ENCODE data around the gene CACNA1B. TPM values are rescaled to one million over a fixed set of nuclear protein-coding genes. Genes with fewer than 3 reads are reported as not detected.
"Not testable (repeated sequence)": the region's sequence is repeated elsewhere in the genome, so short reads cannot be mapped to it uniquely, and the experiment has no call there.

Gene CACNA1B
- polyA plus RNA-seq (2013, experiment 1 of 2): 0.86 TPM
- 0.84 TPM for polyA plus RNA-seq (2013, experiment 2 of 2)

DNA sequence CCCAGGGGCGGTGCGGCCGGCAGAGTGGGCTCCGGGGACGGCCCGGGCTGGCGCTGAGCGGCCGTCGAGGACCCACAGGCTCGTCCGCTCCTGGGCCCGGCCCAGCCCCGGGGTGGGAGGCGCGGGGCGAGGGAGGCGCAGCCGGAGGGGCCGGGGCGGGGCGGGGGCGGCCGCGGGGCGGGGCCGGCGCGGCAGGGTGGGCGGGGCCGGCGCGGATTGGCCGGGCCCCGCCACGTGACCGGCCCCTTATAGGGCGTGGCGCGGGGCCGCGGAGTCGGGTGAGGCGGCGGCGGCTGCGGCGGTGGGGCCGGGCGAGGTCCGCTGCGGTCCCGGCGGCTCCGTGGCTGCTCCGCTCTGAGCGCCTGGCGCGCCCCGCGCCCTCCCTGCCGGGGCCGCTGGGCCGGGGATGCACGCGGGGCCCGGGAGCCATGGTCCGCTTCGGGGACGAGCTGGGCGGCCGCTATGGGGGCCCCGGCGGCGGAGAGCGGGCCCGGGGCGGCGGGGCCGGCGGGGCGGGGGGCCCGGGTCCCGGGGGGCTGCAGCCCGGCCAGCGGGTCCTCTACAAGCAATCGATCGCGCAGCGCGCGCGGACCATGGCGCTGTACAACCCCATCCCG lies at the start of gene CACNA1B:
CACNA1B (plus strand) TSS at position 277 of the 617 bp plus-strand sequence; CDS start at position 429, 152 bp downstream.
- not testable (repeated sequence) for H3K18ac ChIP-seq (ENCODE audit: low read length); H2BK120ac ChIP-seq (ENCODE audit: low read depth, low read length); H2BK5ac ChIP-seq (ENCODE audit: low read length); H3K27ac ChIP-seq (ENCODE audit: low read depth, low read length); H3K4me3 ChIP-seq (ENCODE audit: low read length); H3K79me2 ChIP-seq (ENCODE audit: control insufficient read depth, insufficient read depth, low read length); H3K4me1 ChIP-seq (ENCODE audit: control insufficient read depth, low read depth, low read length); H2AK5ac ChIP-seq (ENCODE audit: low read length); H3K23ac ChIP-seq (ENCODE audit: low read length); H3K4ac ChIP-seq (ENCODE audit: low read depth, low read length); H3K9ac ChIP-seq (ENCODE audit: low read length); H4K5ac ChIP-seq (ENCODE audit: low read length); H3K27me3 ChIP-seq (ENCODE audit: insufficient read depth, low read length, poor library complexity); H4K8ac ChIP-seq (ENCODE audit: low read depth, low read length); H2BK15ac ChIP-seq (replicated peaks; ENCODE audit: low read depth); H3K36me3 ChIP-seq (ENCODE audit: control insufficient read depth, insufficient read depth, low read length); H3K79me1 ChIP-seq (ENCODE audit: low read length)
- peak within 1 kb of the TSS; percentile 78 for H3K4me2 ChIP-seq (ENCODE audit: low read length)
- DNase-seq: peak; percentile 36
- peak within 1 kb of the TSS; percentile 7 for H3K56ac ChIP-seq (ENCODE audit: low read length)
- WGBS (ENCODE audit: extremely low coverage, insufficient coverage, low lambda C conversion rate): no CpG with 5 or more reads among the region's 95 CpGs

DNA sequence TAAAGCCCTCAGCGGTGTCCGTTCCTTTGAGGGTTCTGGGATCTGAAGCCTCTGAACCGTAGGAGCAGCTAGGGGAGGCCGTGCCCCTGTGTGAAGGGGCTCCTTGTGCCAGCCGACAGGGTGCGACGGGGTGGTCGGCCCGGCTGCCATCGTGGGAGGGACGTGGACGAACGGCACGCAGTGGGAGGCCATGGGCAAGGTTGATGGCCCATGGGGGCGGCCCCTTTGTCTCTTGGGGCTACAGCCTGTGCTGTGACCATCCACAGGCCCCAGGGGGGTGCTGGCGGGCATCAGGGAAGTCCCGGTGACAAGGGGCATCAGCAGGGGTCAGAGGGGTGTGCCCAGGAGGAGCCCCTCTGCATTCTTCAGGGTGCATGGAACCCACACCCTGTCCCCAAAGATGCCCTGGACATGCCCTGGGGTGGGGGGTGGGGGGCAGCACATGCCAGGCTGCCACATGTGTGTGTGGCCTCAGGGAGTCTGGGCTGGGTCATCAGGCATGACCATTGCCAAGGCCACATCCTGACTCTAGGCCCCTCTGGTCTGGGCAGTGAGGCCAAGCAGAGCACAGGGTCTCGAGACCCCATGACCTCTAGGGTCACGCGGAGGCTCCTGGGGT lies 49.6 kb upstream of the CACNA1B start:
- DNase-seq: no peak

DNA sequence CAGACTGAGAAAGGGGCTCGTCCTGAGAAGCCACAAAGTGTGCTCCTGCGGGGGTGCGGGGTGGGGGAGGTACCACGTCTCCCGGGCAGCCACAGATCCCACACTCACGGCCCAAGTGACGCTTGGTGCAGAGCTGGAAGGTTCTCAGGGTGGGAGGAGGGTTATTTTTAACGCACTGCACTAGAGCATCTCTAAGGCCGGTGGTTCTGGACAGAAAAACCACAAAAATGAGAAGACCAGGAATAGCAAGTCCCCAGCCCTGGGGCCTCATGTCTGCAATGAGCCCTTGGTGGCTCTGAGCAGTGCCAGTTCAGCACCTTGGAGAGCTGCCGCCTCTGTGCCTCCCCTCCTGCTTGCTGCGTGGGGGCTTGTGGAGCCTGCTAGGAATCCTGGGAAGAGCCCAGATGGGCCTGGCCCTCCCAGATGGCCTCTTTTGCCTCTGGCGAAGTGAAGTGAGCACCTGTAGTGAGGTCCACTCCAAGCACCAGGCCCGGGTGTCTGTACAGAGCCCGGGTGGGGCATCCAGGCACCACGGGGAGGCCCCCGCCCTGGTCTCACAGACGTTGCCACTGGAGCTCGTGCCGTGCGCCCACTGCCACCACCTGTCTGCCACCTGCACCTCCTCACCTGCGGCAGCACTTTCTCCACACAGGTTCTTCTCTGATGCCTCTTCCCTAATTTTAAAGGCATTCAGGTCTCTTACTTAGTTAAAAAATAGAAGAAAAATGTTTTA lies 48.9 kb upstream of the CACNA1B start:
- no peak overlapping the region for H4K5ac ChIP-seq (ENCODE audit: low read length)
- H2BK15ac ChIP-seq (replicated peaks; ENCODE audit: low read depth): no peak overlapping the region
- H3K79me1 ChIP-seq (ENCODE audit: low read length): peaks cover 6% of the 10 kb centered on the region
- no peak overlapping the region for H2AK5ac ChIP-seq (ENCODE audit: low read length)
- H3K4me2 ChIP-seq (ENCODE audit: low read length): no peak overlapping the region
- no peak overlapping the region for H3K18ac ChIP-seq (ENCODE audit: low read length)
- H3K4me1 ChIP-seq (ENCODE audit: control insufficient read depth, low read depth, low read length): no peaks in the 10 kb centered on the region
- no peak overlapping the region for H3K23ac ChIP-seq (ENCODE audit: low read length)
- no peak overlapping the region for H3K27ac ChIP-seq (ENCODE audit: low read depth, low read length)
- H3K27me3 ChIP-seq (ENCODE audit: insufficient read depth, low read length, poor library complexity): no peaks in the 10 kb centered on the region
- no peak overlapping the region for H2BK120ac ChIP-seq (ENCODE audit: low read depth, low read length)
- peak; percentile 65 for DNase-seq
- no CpG with 5 or more reads among the region's 21 CpGs for WGBS (ENCODE audit: extremely low coverage, insufficient coverage, low lambda C conversion rate)
- H3K56ac ChIP-seq (ENCODE audit: low read length): no peak overlapping the region
- H2BK5ac ChIP-seq (ENCODE audit: low read length): no peak overlapping the region
- no peaks in the 10 kb centered on the region for H3K79me2 ChIP-seq (ENCODE audit: control insufficient read depth, insufficient read depth, low read length)
- no peak overlapping the region for H3K9ac ChIP-seq (ENCODE audit: low read length)
- H3K36me3 ChIP-seq (ENCODE audit: control insufficient read depth, insufficient read depth, low read length): no peaks in the 10 kb centered on the region
- no peak overlapping the region for H3K4me3 ChIP-seq (ENCODE audit: low read length)
- no peak overlapping the region for H3K4ac ChIP-seq (ENCODE audit: low read depth, low read length)
- H4K8ac ChIP-seq (ENCODE audit: low read depth, low read length): no peak overlapping the region

More for the DNA sequence above, 49.6 kb upstream of the CACNA1B start:
- Histone ChIP-seq H3K4me2 (ENCODE audit: low read length) (no peak overlapping the region), H3K27ac (ENCODE audit: low read depth, low read length) (no peak overlapping the region), H3K4me3 (ENCODE audit: low read length) (no peak overlapping the region), H3K79me2 (ENCODE audit: control insufficient read depth, insufficient read depth, low read length) (no peaks in the 10 kb centered on the region), H3K79me1 (ENCODE audit: low read length) (peaks cover 6% of the 10 kb centered on the region), H3K27me3 (ENCODE audit: insufficient read depth, low read length, poor library complexity) (no peaks in the 10 kb centered on the region), H4K5ac (ENCODE audit: low read length) (no peak overlapping the region), H2BK5ac (ENCODE audit: low read length) (no peak overlapping the region), H3K9ac (ENCODE audit: low read length) (no peak overlapping the region), H3K18ac (ENCODE audit: low read length) (no peak overlapping the region), H3K56ac (ENCODE audit: low read length) (no peak overlapping the region), H2BK15ac (replicated peaks; ENCODE audit: low read depth) (no peak overlapping the region), H3K4ac (ENCODE audit: low read depth, low read length) (no peak overlapping the region), H3K36me3 (ENCODE audit: control insufficient read depth, insufficient read depth, low read length) (no peaks in the 10 kb centered on the region), H3K23ac (ENCODE audit: low read length) (no peak overlapping the region), H4K8ac (ENCODE audit: low read depth, low read length) (no peak overlapping the region), H3K4me1 (ENCODE audit: control insufficient read depth, low read depth, low read length) (no peaks in the 10 kb centered on the region), H2BK120ac (ENCODE audit: low read depth, low read length) (no peak overlapping the region), H2AK5ac (ENCODE audit: low read length) (no peak overlapping the region)
- WGBS (ENCODE audit: extremely low coverage, insufficient coverage, low lambda C conversion rate): no CpG with 5 or more reads among the region's 20 CpGs

DNA sequence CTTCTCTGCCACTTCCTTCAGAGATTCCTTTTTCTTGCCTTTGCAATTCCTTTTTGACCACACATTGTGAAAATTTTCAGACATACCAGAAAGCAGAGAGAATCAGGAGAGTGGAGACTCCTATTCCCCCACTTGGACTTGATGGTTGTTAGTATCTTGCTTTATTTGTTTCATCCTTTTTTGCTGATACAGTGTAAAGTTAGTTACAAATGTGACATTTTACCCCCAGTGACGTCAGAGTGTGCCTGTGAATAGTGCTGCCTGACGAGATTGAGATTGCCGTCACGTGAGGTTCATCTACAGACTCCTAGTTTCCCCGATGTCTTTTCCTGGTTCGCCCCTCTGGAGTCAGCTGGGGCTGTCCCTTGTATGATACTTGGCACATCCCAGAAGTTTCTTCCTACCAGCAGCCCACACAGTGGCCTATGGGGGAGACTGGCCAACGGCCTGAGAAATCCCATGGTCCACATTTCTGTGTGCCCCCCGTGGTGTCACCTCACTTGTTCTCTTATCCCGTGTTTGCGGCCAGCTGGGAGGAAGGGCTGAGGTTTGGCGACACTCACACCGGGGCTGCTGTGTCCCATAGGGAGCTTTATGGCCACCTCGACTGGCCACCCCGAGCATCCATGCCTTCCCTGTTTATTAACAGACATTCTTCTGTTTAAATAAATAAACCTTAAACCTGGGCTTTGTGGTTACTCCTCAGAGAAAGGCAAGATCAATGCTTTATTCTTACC lies 48.2 kb upstream of the CACNA1B start:
- Histone ChIP-seq H3K27me3 (ENCODE audit: insufficient read depth, low read length, poor library complexity) (no peaks in the 10 kb centered on the region), H3K27ac (ENCODE audit: low read depth, low read length) (no peak overlapping the region), H2AK5ac (ENCODE audit: low read length) (no peak overlapping the region), H3K79me1 (ENCODE audit: low read length) (peaks cover 6% of the 10 kb centered on the region), H3K4me3 (ENCODE audit: low read length) (no peak overlapping the region), H3K4me2 (ENCODE audit: low read length) (no peak overlapping the region), H3K4me1 (ENCODE audit: control insufficient read depth, low read depth, low read length) (no peaks in the 10 kb centered on the region), H2BK120ac (ENCODE audit: low read depth, low read length) (no peak overlapping the region), H3K4ac (ENCODE audit: low read depth, low read length) (no peak overlapping the region), H3K36me3 (ENCODE audit: control insufficient read depth, insufficient read depth, low read length) (no peaks in the 10 kb centered on the region), H3K18ac (ENCODE audit: low read length) (no peak overlapping the region), H3K23ac (ENCODE audit: low read length) (no peak overlapping the region), H3K56ac (ENCODE audit: low read length) (no peak overlapping the region), H4K5ac (ENCODE audit: low read length) (no peak overlapping the region), H3K79me2 (ENCODE audit: control insufficient read depth, insufficient read depth, low read length) (no peaks in the 10 kb centered on the region), H3K9ac (ENCODE audit: low read length) (no peak overlapping the region), H4K8ac (ENCODE audit: low read depth, low read length) (no peak overlapping the region), H2BK15ac (replicated peaks; ENCODE audit: low read depth) (no peak overlapping the region), H2BK5ac (ENCODE audit: low read length) (no peak overlapping the region)
- no peak for DNase-seq
- WGBS (ENCODE audit: extremely low coverage, insufficient coverage, low lambda C conversion rate): no CpG with 5 or more reads among the region's 14 CpGs

DNA sequence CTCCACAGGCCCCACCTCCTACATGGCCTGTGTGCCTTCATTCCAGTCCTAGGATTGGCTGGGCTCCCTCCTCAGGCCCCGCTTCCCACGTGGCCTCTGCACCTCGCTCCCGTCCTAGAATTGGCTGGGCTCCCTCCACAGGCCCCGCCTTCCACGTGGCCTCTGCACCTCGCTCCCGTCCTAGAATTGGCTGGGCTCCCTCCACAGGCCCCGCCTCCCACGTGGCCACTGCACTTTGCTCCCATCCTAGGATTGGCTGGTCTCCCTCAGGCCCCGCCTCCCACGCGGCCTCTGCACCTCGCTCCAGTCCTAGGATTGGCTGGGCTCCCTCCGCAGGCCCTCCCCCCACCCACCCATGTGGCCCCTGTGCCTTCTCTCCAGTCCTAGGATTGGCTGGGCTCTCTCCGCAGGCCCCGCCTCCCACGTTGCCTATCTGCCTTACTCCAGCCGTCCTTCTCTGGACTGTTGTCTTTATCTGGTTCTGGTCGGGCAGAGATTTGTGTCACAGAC lies 45.3 kb upstream of the CACNA1B start:
- no CpG with 5 or more reads among the region's 20 CpGs for WGBS (ENCODE audit: extremely low coverage, insufficient coverage, low lambda C conversion rate)
- no peaks in the 10 kb centered on the region for H3K27me3 ChIP-seq (ENCODE audit: insufficient read depth, low read length, poor library complexity)
- H3K4ac ChIP-seq (ENCODE audit: low read depth, low read length): no peak overlapping the region
- no peak overlapping the region for H2AK5ac ChIP-seq (ENCODE audit: low read length)
- H3K79me1 ChIP-seq (ENCODE audit: low read length): no peaks in the 10 kb centered on the region
- H2BK5ac ChIP-seq (ENCODE audit: low read length): no peak overlapping the region
- no peak overlapping the region for H2BK15ac ChIP-seq (replicated peaks; ENCODE audit: low read depth)
- H3K4me2 ChIP-seq (ENCODE audit: low read length): no peak overlapping the region
- DNase-seq: no peak
- H3K18ac ChIP-seq (ENCODE audit: low read length): no peak overlapping the region
- no peak overlapping the region for H3K4me3 ChIP-seq (ENCODE audit: low read length)
- H3K56ac ChIP-seq (ENCODE audit: low read length): no peak overlapping the region
- H4K8ac ChIP-seq (ENCODE audit: low read depth, low read length): no peak overlapping the region
- H3K23ac ChIP-seq (ENCODE audit: low read length): no peak overlapping the region
- H3K36me3 ChIP-seq (ENCODE audit: control insufficient read depth, insufficient read depth, low read length): no peaks in the 10 kb centered on the region
- H3K4me1 ChIP-seq (ENCODE audit: control insufficient read depth, low read depth, low read length): no peaks in the 10 kb centered on the region
- no peak overlapping the region for H4K5ac ChIP-seq (ENCODE audit: low read length)
- no peak overlapping the region for H2BK120ac ChIP-seq (ENCODE audit: low read depth, low read length)
- H3K79me2 ChIP-seq (ENCODE audit: control insufficient read depth, insufficient read depth, low read length): no peaks in the 10 kb centered on the region
- H3K9ac ChIP-seq (ENCODE audit: low read length): no peak overlapping the region
- no peak overlapping the region for H3K27ac ChIP-seq (ENCODE audit: low read depth, low read length)
